ENCODE data around the gene NLRP1.

Gene NLRP1

GRCh38 chr17:5553479-5553878, 30.8 kb downstream of the NLRP1 start:
- no peak for DNase-seq

- DNase-seq = no peak
These were observed 31.5 kb downstream of the NLRP1 start for GRCh38 chr17:5552841-5553240.

GRCh38 chr17:5545051-5545987, 39.0 kb downstream of the NLRP1 start:
- no peak for DNase-seq

GRCh38 chr17:5544115-5544514, 40.2 kb downstream of the NLRP1 start:
- no peak for DNase-seq

- DNase-seq = no peak
These were observed 42.6 kb downstream of the NLRP1 start for GRCh38 chr17:5541610-5542202.

GRCh38 chr17:5540321-5540720, 44.0 kb downstream of the NLRP1 start:
- no peak for DNase-seq

GRCh38 chr17:5539286-5539685, 45.0 kb downstream of the NLRP1 start:
- no peak for DNase-seq

- DNase-seq = no peak
These were observed 47.3 kb downstream of the NLRP1 start for GRCh38 chr17:5536866-5537650.

GRCh38 chr17:5535436-5535835, 48.9 kb downstream of the NLRP1 start:
- DNase-seq = no peak

- no peak for DNase-seq
These were observed 50.6 kb downstream of the NLRP1 start for GRCh38 chr17:5533486-5534315.

GRCh38 chr17:5532581-5532980, 51.7 kb downstream of the NLRP1 start:
- DNase-seq = no peak

GRCh38 chr17:5531085-5531418, 53.3 kb downstream of the NLRP1 start:
- no peak for DNase-seq

- DNase-seq = no peak
These were observed 53.8 kb downstream of the NLRP1 start for GRCh38 chr17:5530265-5531084.

GRCh38 chr17:5527601-5528250, 56.6 kb downstream of the NLRP1 start:
- DNase-seq = no peak

GRCh38 chr17:5526821-5527598, 57.3 kb downstream of the NLRP1 start:
- DNase-seq = peak; percentile 89

- DNase-seq = no peak
These were observed 61.1 kb downstream of the NLRP1 start for GRCh38 chr17:5523249-5523648.

GRCh38 chr17:5522476-5522875, 61.8 kb downstream of the NLRP1 start:
- DNase-seq = no peak

GRCh38 chr17:5516060-5516792, 68.1 kb downstream of the NLRP1 start:
- peak; percentile 92 for DNase-seq

- no peak for DNase-seq
These were observed 69.3 kb downstream of the NLRP1 start for GRCh38 chr17:5514976-5515375.

- no peak for DNase-seq
These were observed 70.7 kb downstream of the NLRP1 start for GRCh38 chr17:5513628-5514027.
